Measurements from ENCODE around the gene DHX16. TPM values are rescaled to one million over a fixed set of nuclear protein-coding genes. Genes with fewer than 3 reads are reported as not detected.

DHX16 gene
- total and polyA plus RNA-seq, 2 of the 8 experiments (the other 6 are each of a cell fraction or from before 2014, with no cell fraction given): 27.4 to 44.4 TPM

DNA sequence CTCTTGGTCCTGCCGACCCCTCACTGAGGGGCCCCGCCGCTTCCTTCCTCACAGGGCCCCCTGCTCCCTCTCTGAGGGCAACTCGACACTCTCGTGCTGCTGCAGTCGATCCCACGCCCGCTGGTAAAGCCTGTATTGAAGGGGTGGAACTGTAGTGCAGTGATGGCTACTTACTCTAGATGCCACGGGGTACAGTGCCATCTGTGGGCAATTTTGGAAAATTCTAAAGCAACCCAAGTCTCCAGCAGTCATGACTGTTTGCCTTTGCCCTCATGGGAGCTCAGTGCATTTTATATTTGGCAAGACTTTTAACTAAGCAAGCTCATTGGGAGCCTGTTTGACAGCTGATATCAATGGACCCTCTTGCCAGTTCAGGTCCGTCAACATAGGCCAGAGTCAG lies 32.3 kb downstream of the DHX16 start (continued):
- TF ChIP-seq SP2 (IDR thresholded peaks at IDR 0.05; ENCODE audit: low read length) (no peak), TCF12 (IDR thresholded peaks at IDR 0.05; ENCODE audit: low read depth, low read length) (no peak)

All from H1 (cell line).